Activated naive CD8-positive, alpha-beta T cell treated with anti-CD3 and anti-CD28 coated beads, Interleukin-2, amount 50 U/mL, for 24 hours (primary cell): Measurements from ENCODE around the gene UVRAG.

Experiments used
- ATAC-seq: fragments of 150-1000 bp; cut with Tn5 transposase; one replicate; pipeline ENCODE4 v1.10.0; 2021
- DNase-seq: peaks from one replicate; pipeline ENCODE4 v3.0.0; 2021
- H3K27ac Mint-ChIP-seq: one replicate; pipeline ENCODE4 v1.8.0; 2021; ENCODE audit warnings: mild to moderate bottlenecking, mixed read lengths
- H3K27me3 Mint-ChIP-seq: one replicate; pipeline ENCODE4 v1.8.0; 2021; ENCODE audit warnings: mixed read lengths
- H3K36me3 Mint-ChIP-seq: one replicate; pipeline ENCODE4 v1.8.0; 2021; ENCODE audit warnings: low read depth, mixed read lengths
- H3K4me1 Mint-ChIP-seq: one replicate; pipeline ENCODE4 v1.8.0; 2021; ENCODE audit warnings: mixed read lengths
- H3K4me3 Mint-ChIP-seq: one replicate; pipeline ENCODE4 v1.8.0; 2021; ENCODE audit warnings: mild to moderate bottlenecking, moderate library complexity, mixed read lengths
- H3K9me3 Mint-ChIP-seq: one replicate; pipeline ENCODE4 v1.8.0; 2021; ENCODE audit warnings: mixed read lengths

The UVRAG gene

GRCh38 chr11:76095891-76096290 is 280.9 kb downstream of the UVRAG start:
- H3K9me3 Mint-ChIP-seq: peaks cover 7% of the 10 kb centered on the region
- DNase-seq: no peak
- peaks cover 17% of the 10 kb centered on the region for H3K36me3 Mint-ChIP-seq
- ATAC-seq: no peak
- H3K4me3 Mint-ChIP-seq: no peak overlapping the region
- no peaks in the 10 kb centered on the region for H3K4me1 Mint-ChIP-seq
- H3K27me3 Mint-ChIP-seq: no peaks in the 10 kb centered on the region
- no peak overlapping the region for H3K27ac Mint-ChIP-seq

DNA sequence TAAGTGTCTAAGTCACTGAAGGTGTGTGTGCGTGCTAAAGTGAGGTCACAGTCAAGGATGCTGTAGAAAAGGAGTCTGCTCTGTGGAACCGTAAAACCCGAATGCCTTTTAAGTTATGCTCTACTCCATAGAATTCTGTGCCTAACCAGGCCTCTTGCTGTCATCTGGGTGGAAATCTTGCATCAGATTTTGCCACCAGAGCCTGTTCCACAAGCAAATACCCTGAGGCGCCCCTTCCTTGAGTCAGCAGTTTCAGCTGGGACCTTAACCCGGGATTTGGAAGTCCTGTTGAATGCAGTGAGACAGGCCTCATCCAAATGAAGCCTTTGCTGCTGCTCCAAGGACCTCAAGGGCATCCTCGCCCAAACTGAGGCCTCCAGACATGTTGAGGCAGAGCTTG is 281.5 kb downstream of the UVRAG start:
- DNase-seq (no peak), ATAC-seq (no peak)
- no peak overlapping the region for H3K27ac Mint-ChIP-seq
- peaks cover under 1% of the 10 kb centered on the region for H3K9me3 Mint-ChIP-seq
- H3K36me3 Mint-ChIP-seq: peaks cover 15% of the 10 kb centered on the region
- no peak overlapping the region for H3K4me3 Mint-ChIP-seq
- H3K27me3 Mint-ChIP-seq: no peaks in the 10 kb centered on the region
- H3K4me1 Mint-ChIP-seq: no peaks in the 10 kb centered on the region

GRCh38 chr11:76102802-76103201 is 287.8 kb downstream of the UVRAG start:
- H3K36me3 Mint-ChIP-seq: peaks cover 9% of the 10 kb centered on the region
- H3K27me3 Mint-ChIP-seq: no peaks in the 10 kb centered on the region
- H3K4me3 Mint-ChIP-seq: no peak overlapping the region
- no peak overlapping the region for H3K27ac Mint-ChIP-seq
- ATAC-seq: no peak
- no peaks in the 10 kb centered on the region for H3K9me3 Mint-ChIP-seq
- no peak for DNase-seq
- H3K4me1 Mint-ChIP-seq: no peaks in the 10 kb centered on the region

- H3K36me3 Mint-ChIP-seq: peaks cover 9% of the 10 kb centered on the region
- ATAC-seq: no peak
- DNase-seq: no peak
- H3K9me3 Mint-ChIP-seq: no peaks in the 10 kb centered on the region
- no peaks in the 10 kb centered on the region for H3K4me1 Mint-ChIP-seq
- no peak overlapping the region for H3K4me3 Mint-ChIP-seq
- no peak overlapping the region for H3K27ac Mint-ChIP-seq
- no peaks in the 10 kb centered on the region for H3K27me3 Mint-ChIP-seq
Observed at GRCh38 chr11:76103460-76103859, 288.4 kb downstream of the UVRAG start.

DNA sequence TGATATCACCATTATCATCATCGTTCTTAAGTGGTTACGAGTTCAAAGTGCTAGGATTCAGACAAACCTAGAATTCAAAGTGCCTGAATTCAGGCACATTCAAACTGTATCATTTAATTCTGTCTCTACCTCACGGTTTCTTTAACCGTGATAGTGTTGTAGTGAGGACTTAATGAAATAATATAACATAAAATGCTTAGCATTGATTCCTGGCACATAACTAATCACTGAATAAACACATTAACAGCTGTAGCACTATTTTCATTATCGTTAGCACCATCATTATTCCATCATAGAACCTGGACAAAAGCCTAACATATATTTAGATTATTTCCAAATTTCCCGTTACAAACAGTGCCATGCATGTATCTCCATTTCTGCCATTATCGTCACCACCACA is 289.3 kb downstream of the UVRAG start:
- Mint-ChIP-seq H3K9me3 (no peaks in the 10 kb centered on the region), H3K4me1 (no peaks in the 10 kb centered on the region), H3K27ac (no peak overlapping the region), H3K4me3 (no peak overlapping the region), H3K36me3 (peaks cover 7% of the 10 kb centered on the region), H3K27me3 (no peaks in the 10 kb centered on the region)
- ATAC-seq (no peak), DNase-seq (no peak)

- no peak for ATAC-seq
- no peaks in the 10 kb centered on the region for H3K9me3 Mint-ChIP-seq
- no peaks in the 10 kb centered on the region for H3K4me1 Mint-ChIP-seq
- H3K36me3 Mint-ChIP-seq: peaks cover 6% of the 10 kb centered on the region
- no peak overlapping the region for H3K27ac Mint-ChIP-seq
- H3K27me3 Mint-ChIP-seq: no peaks in the 10 kb centered on the region
- no peak overlapping the region for H3K4me3 Mint-ChIP-seq
- DNase-seq: no peak
Observed at GRCh38 chr11:76105637-76106036, 290.6 kb downstream of the UVRAG start.

GRCh38 chr11:76107971-76108370 is 293.0 kb downstream of the UVRAG start:
- H3K36me3 Mint-ChIP-seq: peaks cover 2% of the 10 kb centered on the region
- no peak for DNase-seq
- no peaks in the 10 kb centered on the region for H3K9me3 Mint-ChIP-seq
- H3K27me3 Mint-ChIP-seq: no peaks in the 10 kb centered on the region
- no peaks in the 10 kb centered on the region for H3K4me1 Mint-ChIP-seq
- no peak overlapping the region for H3K4me3 Mint-ChIP-seq
- no peak for ATAC-seq
- H3K27ac Mint-ChIP-seq: no peak overlapping the region

DNA sequence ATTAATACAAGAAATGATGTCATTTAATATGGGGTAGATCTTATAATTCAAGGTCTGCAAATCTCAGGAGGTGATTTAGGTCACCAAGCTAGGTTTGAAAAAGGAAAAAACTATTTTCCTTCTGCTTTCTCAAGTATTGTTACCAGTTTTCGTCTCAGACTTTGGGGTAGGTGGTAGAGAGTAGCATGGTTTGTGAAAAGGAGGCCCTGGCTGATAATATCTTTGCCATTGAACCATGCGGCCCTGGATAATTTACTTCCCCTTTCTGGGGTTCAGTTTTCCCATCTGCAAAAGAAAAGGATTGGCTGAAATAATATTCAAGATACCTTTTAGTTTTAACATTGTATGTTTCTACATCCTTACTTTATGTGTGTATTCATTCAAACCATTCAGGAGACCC is 299.2 kb downstream of the UVRAG start:
- Mint-ChIP-seq H3K9me3 (no peaks in the 10 kb centered on the region), H3K4me1 (peaks cover 4% of the 10 kb centered on the region), H3K27ac (no peak overlapping the region), H3K36me3 (peaks cover 9% of the 10 kb centered on the region), H3K4me3 (no peak overlapping the region), H3K27me3 (no peaks in the 10 kb centered on the region)
- ATAC-seq: no peak
- DNase-seq: no peak

DNA sequence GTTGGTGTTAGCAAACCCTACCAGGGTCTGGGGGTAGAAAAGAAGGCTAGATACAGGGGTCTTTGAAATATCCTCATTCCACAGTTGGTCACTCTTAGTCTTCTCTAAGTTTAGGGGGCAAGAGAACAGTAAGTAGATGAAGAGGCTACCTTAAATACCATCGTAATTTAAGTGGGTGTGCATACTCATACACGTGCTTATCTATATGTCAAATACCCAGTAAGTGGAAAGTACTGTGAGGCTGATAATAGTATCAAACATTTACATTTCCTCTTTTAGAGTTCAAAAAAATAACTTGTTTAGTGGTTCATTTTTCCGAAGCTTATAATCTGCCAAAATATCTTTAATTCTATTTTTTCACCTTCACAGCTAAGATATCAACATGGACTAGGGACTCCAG is 300.5 kb downstream of the UVRAG start:
- H3K4me3 Mint-ChIP-seq: no peak overlapping the region
- H3K9me3 Mint-ChIP-seq: no peaks in the 10 kb centered on the region
- H3K36me3 Mint-ChIP-seq: peaks cover 9% of the 10 kb centered on the region
- peaks cover 4% of the 10 kb centered on the region for H3K4me1 Mint-ChIP-seq
- no peak overlapping the region for H3K27ac Mint-ChIP-seq
- H3K27me3 Mint-ChIP-seq: no peaks in the 10 kb centered on the region
- no peak for ATAC-seq
- DNase-seq: no peak

GRCh38 chr11:76119032-76119431 is 304.0 kb downstream of the UVRAG start:
- Mint-ChIP-seq H3K27ac (no peak overlapping the region), H3K27me3 (no peaks in the 10 kb centered on the region)

DNA sequence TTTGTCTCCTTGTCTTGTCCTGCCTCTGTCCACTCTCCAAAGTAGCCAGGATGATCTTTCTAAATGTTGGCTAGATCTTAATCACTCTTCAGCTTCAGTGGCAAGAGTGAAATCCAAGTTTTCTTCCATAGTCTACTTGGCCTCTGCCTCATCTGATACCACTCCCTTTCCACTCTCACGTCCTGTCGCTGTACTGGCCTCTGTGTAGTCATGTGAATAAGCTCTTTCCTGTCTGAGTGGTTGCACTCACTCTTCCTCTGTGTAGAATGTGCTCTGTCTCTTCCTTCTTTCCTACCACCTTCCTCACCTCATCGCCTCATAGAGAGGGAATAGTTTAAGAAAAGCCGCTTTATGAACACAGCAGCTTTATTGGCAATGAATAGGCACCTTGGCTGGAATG is 304.8 kb downstream of the UVRAG start:
- Mint-ChIP-seq H3K27me3 (no peaks in the 10 kb centered on the region), H3K9me3 (no peaks in the 10 kb centered on the region), H3K27ac (no peak overlapping the region), H3K4me1 (peaks cover 4% of the 10 kb centered on the region), H3K4me3 (no peak overlapping the region), H3K36me3 (peaks cover 9% of the 10 kb centered on the region)
- no peak for ATAC-seq
- DNase-seq: no peak

More at GRCh38 chr11:76119032-76119431, 304.0 kb downstream of the UVRAG start:
- no peak for DNase-seq
- Mint-ChIP-seq H3K4me3 (no peak overlapping the region), H3K9me3 (no peaks in the 10 kb centered on the region), H3K4me1 (peaks cover 4% of the 10 kb centered on the region), H3K36me3 (peaks cover 9% of the 10 kb centered on the region)
- no peak for ATAC-seq

- ATAC-seq (no peak), DNase-seq (no peak)
- peaks cover 4% of the 10 kb centered on the region for H3K4me1 Mint-ChIP-seq
- no peak overlapping the region for H3K4me3 Mint-ChIP-seq
- no peaks in the 10 kb centered on the region for H3K27me3 Mint-ChIP-seq
- H3K36me3 Mint-ChIP-seq: peaks cover 9% of the 10 kb centered on the region
- H3K9me3 Mint-ChIP-seq: no peaks in the 10 kb centered on the region
- H3K27ac Mint-ChIP-seq: no peak overlapping the region
Observed at GRCh38 chr11:76120513-76121101, 305.6 kb downstream of the UVRAG start.

GRCh38 chr11:76123248-76123647 is 308.2 kb downstream of the UVRAG start:
- peaks cover 2% of the 10 kb centered on the region for H3K36me3 Mint-ChIP-seq
- no peak for DNase-seq
- H3K4me1 Mint-ChIP-seq: peaks cover 4% of the 10 kb centered on the region
- H3K27me3 Mint-ChIP-seq: no peaks in the 10 kb centered on the region
- H3K4me3 Mint-ChIP-seq: no peak overlapping the region
- H3K27ac Mint-ChIP-seq: no peak overlapping the region
- H3K9me3 Mint-ChIP-seq: no peaks in the 10 kb centered on the region
- no peak for ATAC-seq

GRCh38 chr11:76124905-76125770 is 310.1 kb downstream of the UVRAG start:
- peaks cover 2% of the 10 kb centered on the region for H3K36me3 Mint-ChIP-seq
- ATAC-seq: no peak

DNA sequence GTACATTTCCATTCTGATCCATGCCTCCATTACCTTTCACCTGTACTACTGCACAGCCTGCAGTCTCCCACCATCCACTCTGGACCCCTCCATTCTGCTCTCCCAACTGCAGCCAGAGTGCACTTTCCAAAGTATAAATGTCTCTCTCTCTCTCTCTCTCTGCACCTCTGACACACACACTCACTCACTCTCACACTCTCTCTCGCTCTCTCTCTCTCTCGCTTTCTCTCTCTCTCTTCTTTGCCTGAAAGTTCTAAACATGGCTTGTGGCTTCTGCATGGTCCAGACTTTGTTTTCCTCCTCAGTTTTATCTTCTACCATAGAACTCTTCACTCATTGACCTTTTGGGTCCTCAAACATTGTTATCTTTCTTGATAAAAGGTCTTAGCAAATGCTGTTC is 314.7 kb downstream of the UVRAG start:
- H3K4me1 Mint-ChIP-seq: peaks cover 21% of the 10 kb centered on the region
- H3K27me3 Mint-ChIP-seq: no peaks in the 10 kb centered on the region
- H3K36me3 Mint-ChIP-seq: peaks cover 7% of the 10 kb centered on the region
- DNase-seq: no peak
- no peaks in the 10 kb centered on the region for H3K9me3 Mint-ChIP-seq
- no peak for ATAC-seq
- no peak overlapping the region for H3K27ac Mint-ChIP-seq
- no peak overlapping the region for H3K4me3 Mint-ChIP-seq

More at GRCh38 chr11:76124905-76125770, 310.1 kb downstream of the UVRAG start:
- H3K27me3 Mint-ChIP-seq: no peaks in the 10 kb centered on the region
- H3K27ac Mint-ChIP-seq: no peak overlapping the region
- DNase-seq: no peak
- H3K4me3 Mint-ChIP-seq: no peak overlapping the region
- peaks cover 4% of the 10 kb centered on the region for H3K4me1 Mint-ChIP-seq
- H3K9me3 Mint-ChIP-seq: no peaks in the 10 kb centered on the region
